Myocyte (in vitro differentiated cells): ENCODE results near the gene KREMEN2. TPM values are rescaled to one million over a fixed set of nuclear protein-coding genes. Genes with fewer than 3 reads are reported as not detected.
A peak's percentile ranks its signal among the peaks of the same experiment; 100 is the strongest.
"Not testable (repeated sequence)": the region's sequence is repeated elsewhere in the genome, so short reads cannot be mapped to it uniquely, and the experiment has no call there.

Experiments used
- DNase-seq: peaks from one replicate; pipeline ENCODE4 v3.0.0-alpha.2; 2012; ENCODE audit warnings: low read depth
- polyA plus RNA-seq: library from polyadenylated mRNA; unstranded; fragments of >200 nt; gene quantifications from one replicate; pipeline ENCODE4 v1.2.1, GENCODE V29; 2012; ENCODE audit warnings: missing spikeins
- total RNA-seq: library from RNA; depleted of rRNA; stranded (reverse); fragments of >200 nt; gene quantifications from 2 replicates; pipeline ENCODE4 v1.2.3, GENCODE V29; 2014

The KREMEN2 gene, protein sequence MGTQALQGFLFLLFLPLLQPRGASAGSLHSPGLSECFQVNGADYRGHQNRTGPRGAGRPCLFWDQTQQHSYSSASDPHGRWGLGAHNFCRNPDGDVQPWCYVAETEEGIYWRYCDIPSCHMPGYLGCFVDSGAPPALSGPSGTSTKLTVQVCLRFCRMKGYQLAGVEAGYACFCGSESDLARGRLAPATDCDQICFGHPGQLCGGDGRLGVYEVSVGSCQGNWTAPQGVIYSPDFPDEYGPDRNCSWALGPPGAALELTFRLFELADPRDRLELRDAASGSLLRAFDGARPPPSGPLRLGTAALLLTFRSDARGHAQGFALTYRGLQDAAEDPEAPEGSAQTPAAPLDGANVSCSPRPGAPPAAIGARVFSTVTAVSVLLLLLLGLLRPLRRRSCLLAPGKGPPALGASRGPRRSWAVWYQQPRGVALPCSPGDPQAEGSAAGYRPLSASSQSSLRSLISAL
- total RNA-seq, result 10.4 and 17.8 TPM in 2 replicates
- polyA plus RNA-seq, result 13.8 TPM

DNA sequence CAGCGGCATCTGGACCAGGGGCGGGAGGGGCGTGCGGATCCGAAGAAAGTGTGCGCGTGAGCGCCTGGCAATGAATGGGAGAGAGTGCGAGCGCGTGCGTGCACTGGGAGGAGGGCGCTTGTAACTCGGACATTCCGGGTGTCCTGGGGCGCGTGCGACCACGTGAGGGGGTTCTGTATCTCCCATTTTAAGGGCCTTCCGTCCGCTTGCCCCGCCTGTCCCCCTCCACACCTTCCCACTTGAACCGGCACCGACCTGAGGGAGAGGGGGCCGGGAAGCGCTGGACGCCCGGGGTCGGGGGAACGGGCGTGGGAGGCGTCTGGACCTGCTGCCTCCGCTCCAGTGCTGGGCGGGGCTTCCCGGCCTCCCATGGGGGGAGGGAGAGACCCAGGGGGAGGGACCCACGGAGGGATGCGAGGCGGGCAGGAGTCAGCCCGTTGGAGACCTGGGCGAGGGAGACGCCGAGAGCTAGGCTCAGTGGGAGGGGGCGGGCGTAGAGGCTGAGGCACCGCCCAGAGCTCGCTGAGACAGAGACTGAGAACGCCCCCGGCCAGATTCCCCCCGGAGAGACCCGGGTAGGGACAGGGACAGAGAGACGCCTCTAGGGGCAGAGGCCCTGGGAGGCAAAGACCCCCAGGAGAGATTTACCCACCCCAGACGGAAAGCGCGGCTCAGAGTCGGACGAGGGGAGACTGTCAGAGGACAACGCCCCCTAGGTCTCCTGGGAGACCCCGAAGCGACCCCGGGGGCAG lies at the start of gene KREMEN2:
KREMEN2 (plus strand) TSS at position 553 of the 752 bp plus-strand sequence. CDS start 246 bp downstream, outside the sequence.
- DNase-seq, result peak; percentile 60

GRCh38 chr16:2915196-2915929 lies 48.7 kb upstream of the KREMEN2 start:
- DNase-seq, result no peak

DNA sequence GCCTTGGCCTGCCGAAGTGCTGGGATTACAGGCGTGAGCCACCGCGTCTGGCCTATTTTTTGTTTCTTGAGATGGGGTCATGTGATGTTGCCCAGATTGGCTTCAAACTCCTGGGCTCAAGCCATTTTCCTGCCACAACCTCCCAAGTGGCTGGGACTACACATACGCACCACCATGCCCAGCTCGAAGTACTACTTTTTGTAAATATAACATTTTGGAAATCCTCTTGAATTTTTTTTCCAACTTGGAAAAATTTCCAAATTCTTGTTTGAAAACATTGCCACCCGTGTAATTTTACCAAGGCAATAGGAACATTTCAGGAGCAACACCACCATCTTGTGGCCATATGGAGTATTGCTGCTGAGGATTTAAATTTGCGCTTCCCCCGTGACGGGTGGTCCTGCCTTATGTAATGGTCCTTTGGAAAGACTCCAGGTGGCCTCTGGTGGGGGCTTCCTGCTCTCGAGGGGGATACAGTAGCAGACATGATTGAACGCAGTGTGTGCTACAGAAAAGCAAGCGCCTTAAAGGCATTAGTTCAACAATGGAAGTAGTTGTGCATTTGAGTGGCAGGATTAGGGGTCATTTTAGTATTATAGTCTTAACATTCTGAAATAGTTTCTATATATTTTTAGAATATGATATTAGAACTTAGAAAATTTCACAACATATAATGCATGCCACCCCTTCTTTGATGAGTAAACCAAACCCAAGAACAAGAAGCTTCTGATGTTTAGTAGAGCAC lies 44.4 kb upstream of the KREMEN2 start:
- DNase-seq, result peak; percentile 79

- no peak for DNase-seq
Observed at GRCh38 chr16:2923481-2923880, 40.6 kb upstream of the KREMEN2 start.

DNA sequence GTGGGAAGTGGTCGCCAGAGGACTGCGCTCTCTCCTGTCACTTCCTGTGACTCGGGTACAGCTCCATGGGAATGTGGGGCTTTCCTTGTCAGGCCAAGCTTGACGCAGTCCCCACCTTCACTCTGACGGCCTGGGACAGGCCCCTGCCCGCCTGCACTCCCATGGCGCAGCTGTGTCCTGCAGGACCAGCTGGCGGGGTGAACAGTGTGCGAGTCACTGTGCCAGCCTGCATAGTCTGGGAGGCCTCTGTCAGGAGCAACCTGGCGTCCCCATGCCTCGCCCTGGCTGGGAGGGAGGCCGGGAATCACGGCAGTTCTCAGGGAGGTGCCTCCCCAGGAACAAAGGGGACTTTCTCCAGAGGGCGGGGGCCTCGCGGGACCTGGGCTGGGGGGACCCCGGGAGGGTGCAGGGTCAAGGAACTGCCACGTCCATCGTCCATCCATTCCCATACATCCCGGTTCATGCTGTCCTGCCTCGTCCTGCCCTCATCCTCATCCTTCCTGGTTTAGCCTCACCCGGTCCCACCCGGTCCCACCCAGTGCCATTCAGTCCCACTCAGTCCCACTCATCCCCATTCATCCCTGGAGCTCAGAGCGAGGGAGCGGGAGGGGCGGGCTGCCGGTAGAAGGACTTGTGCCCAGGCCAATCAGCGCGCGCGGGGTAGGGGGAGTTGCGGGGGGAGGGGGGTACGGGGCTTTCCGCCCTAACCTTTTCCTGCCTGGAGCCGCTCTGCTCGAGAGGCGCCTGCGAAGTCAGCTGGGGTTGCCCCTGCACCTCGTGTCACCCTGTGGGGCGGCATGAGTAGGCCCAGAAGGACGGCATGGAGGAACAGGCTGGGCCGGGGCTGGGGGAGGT lies 38.9 kb upstream of the KREMEN2 start:
- DNase-seq, result peak; percentile 64

GRCh38 chr16:2925951-2926649 lies 38.0 kb upstream of the KREMEN2 start:
- DNase-seq, result no peak

GRCh38 chr16:2926650-2926999 lies 37.5 kb upstream of the KREMEN2 start:
- DNase-seq, result no peak

GRCh38 chr16:2927010-2927646 lies 36.9 kb upstream of the KREMEN2 start:
- peak; percentile 90 for DNase-seq

GRCh38 chr16:2928151-2928550 lies 35.9 kb upstream of the KREMEN2 start:
- DNase-seq, result not testable (repeated sequence)

DNA sequence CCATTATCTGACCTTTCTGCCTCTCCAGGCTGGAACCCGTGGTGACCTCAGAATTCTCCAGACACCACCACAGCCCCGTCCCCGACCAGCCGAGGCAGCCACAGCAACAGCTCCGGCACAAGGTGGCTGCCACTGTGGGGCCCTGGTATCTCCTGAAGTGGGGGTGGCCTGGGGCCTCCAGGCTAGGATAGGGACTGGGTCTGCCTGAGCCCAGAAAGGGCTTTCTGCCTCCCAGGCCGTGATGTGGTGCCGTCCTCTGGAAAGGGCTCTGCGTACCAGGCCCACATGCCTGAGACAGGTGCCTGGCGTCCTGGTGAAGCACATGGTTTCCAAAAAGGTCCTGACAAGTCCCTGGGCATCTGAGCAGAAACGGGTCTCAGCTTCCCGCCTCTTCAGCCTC lies 35.3 kb upstream of the KREMEN2 start:
- DNase-seq, result no peak

DNA sequence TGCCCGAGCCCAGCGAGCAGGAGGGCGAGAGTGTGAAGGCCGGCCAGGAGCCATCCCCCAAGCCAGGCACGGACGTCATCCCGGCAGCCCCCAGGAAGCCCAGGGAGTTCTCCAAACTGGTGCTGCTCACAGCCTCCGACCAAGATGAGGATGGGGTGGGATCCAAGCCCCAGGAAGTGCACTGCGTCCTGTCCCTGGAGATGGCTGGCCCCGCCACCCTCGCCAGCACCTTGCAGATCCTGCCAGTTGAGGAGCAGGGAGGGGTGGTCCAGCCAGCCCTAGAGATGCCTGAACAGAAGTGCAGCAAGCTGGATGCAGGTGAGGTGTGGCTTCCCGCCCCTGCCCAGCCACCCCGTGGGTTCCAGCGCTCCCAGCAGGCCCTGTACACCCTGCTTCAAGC lies 34.4 kb upstream of the KREMEN2 start:
- DNase-seq, result no peak

DNA sequence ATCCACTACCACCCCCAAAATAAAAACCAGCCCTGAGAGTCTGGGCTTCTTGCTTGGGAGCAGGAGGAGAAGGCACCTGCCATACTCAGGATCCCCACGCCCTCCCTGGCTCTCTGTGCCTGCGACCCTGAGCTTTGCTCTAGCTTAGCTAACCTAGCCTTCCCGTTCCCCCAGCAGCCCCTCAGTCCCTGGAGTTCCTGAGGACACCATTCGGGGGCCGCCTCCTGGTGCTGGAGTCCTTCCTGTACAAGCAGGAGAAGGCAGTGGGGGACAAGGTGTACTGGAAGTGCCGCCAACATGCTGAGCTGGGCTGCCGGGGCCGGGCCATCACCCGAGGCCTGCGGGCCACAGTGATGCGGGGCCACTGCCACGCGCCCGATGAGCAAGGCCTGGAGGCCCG lies 33.8 kb upstream of the KREMEN2 start:
- no peak for DNase-seq

- not testable (repeated sequence) for DNase-seq
Observed at GRCh38 chr16:2931231-2931914, 32.7 kb upstream of the KREMEN2 start.

- no peak for DNase-seq
Observed at GRCh38 chr16:2933136-2933535, 30.9 kb upstream of the KREMEN2 start.

DNA sequence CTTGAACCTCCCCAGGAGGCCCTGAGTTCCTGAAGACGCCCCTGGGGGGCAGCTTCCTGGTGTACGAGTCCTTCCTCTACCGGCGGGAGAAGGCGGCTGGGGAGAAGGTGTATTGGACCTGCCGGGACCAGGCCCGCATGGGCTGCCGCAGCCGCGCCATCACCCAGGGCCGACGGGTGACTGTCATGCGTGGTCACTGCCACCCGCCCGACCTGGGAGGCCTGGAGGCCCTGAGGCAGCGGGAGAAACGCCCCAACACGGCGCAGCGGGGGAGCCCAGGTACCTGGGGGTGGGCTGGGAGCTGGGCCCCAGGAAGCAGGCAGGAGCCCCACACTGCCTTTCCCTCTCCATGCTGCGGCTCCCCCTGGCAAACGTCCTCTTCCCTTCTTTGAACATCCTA lies 30.4 kb upstream of the KREMEN2 start:
- DNase-seq, result no peak

DNA sequence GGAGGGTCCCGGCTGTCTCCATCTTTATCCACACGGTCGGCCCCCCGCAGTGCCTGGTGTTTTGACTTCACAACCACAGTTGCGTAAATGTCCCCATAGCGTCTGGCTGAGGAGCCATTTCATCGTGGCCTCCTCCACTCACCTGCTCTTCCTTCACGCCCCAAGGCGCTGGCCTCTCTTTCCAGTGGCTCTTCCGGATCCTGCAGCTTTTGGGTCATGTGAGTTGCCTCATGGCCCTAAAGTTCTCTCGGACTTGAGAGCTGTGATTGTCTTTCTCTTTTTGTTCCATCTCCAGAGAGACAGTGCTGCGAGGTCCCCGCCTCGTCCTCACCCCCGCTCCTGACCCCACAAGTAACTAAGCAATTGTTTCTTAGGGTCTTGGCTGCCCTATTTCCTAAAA lies 29.6 kb upstream of the KREMEN2 start:
- DNase-seq, result no peak

- DNase-seq, result no peak
Observed at GRCh38 chr16:2936436-2937011, 27.6 kb upstream of the KREMEN2 start.

DNA sequence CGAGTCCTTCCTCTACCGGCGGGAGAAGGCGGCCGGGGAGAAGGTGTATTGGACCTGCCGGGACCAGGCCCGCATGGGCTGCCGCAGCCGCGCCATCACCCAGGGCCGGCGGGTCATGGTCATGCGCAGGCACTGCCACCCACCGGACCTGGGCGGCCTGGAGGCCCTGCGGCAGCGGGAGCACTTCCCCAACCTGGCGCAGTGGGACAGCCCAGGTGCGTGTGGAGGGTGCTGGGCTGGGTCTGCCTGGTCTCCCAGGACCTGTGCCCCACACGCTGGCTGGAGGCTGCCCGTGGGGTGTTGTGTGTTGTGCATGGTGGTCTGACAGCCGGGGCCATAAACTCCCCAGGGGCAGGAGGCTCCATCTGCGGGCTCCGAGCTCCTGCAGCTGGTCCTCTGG lies 26.9 kb upstream of the KREMEN2 start:
- no peak for DNase-seq
